ENCODE measurements around the gene DENND4C.
A peak's percentile ranks its signal among the peaks of the same experiment; 100 is the strongest.

DENND4C gene

GRCh38 chr9:19232823-19233194 is 2.3 kb downstream of the DENND4C start:
- in situ Hi-C loops (cut with MboI; ENCODE audit: low pct_unique_long_range_greater_than_20kb, low sequenced_read_pairs, unreplicated experiment): no loop called here
- TF ChIP-seq CTCF (IDR thresholded peaks at IDR 0.05; ENCODE audit: extremely low read depth, insufficient read depth, missing control alignments): no peak
- peak; percentile 58 for DNase-seq (ENCODE audit: low spot score)

GRCh38 chr9:19233344-19233743 is 2.9 kb downstream of the DENND4C start:
- no peak for DNase-seq (ENCODE audit: low spot score)

GRCh38 chr9:19239955-19240354 is 9.5 kb downstream of the DENND4C start:
- in situ Hi-C loops (cut with MboI; ENCODE audit: low pct_unique_long_range_greater_than_20kb, low sequenced_read_pairs, unreplicated experiment): no loop called here
- no peak for TF ChIP-seq CTCF (IDR thresholded peaks at IDR 0.05; ENCODE audit: extremely low read depth, insufficient read depth, missing control alignments)
- DNase-seq (ENCODE audit: low spot score): no peak

More at GRCh38 chr9:19233344-19233743, 2.9 kb downstream of the DENND4C start:
- in situ Hi-C loops (cut with MboI; ENCODE audit: low pct_unique_long_range_greater_than_20kb, low sequenced_read_pairs, unreplicated experiment): no loop called here
- TF ChIP-seq CTCF (IDR thresholded peaks at IDR 0.05; ENCODE audit: extremely low read depth, insufficient read depth, missing control alignments): no peak

- DNase-seq (ENCODE audit: low spot score): no peak
- in situ Hi-C loops (cut with MboI; ENCODE audit: low pct_unique_long_range_greater_than_20kb, low sequenced_read_pairs, unreplicated experiment): no loop called here
- TF ChIP-seq CTCF (IDR thresholded peaks at IDR 0.05; ENCODE audit: extremely low read depth, insufficient read depth, missing control alignments): no peak
These were observed 11.2 kb downstream of the DENND4C start for GRCh38 chr9:19241728-19242127.

- TF ChIP-seq CTCF (IDR thresholded peaks at IDR 0.05; ENCODE audit: extremely low read depth, insufficient read depth, missing control alignments): no peak
- no peak for DNase-seq (ENCODE audit: low spot score)
- in situ Hi-C loops (cut with MboI; ENCODE audit: low pct_unique_long_range_greater_than_20kb, low sequenced_read_pairs, unreplicated experiment): no loop called here
These were observed 13.0 kb downstream of the DENND4C start for GRCh38 chr9:19243366-19244033.

- no peak for TF ChIP-seq CTCF (IDR thresholded peaks at IDR 0.05; ENCODE audit: extremely low read depth, insufficient read depth, missing control alignments)
- no peak for DNase-seq (ENCODE audit: low spot score)
- in situ Hi-C loops (cut with MboI; ENCODE audit: low pct_unique_long_range_greater_than_20kb, low sequenced_read_pairs, unreplicated experiment): no loop called here
These were observed 16.4 kb downstream of the DENND4C start for GRCh38 chr9:19246891-19247290.
